ENCODE results near the gene PAQR7. TPM values are rescaled to one million over a fixed set of nuclear protein-coding genes. Genes with fewer than 3 reads are reported as not detected.

Gene PAQR7
- total RNA-seq, 2 donors from 2014 or later: 5.2 to 6.3 TPM

Other genes with a start within 250 kb of the PAQR7 start
- gene SELENON, start 75.5 kb downstream of the PAQR7 start, total RNA-seq: 1 to 10 TPM; 6.6 to 9.6 TPM
- gene MTFR1L, start 55.8 kb downstream of the PAQR7 start, total RNA-seq: 10 to 100 TPM; 29.8 to 37.3 TPM
- gene AUNIP, start 16.3 kb downstream of the PAQR7 start, total RNA-seq: 10 to 100 TPM in 1 of 2 donors, 1 to 10 TPM in 1; 4.2 to 15.1 TPM
- gene STMN1, start 30.7 kb upstream of the PAQR7 start, total RNA-seq: 100 to 1,000 TPM; 142 to 259 TPM
- 10 to 100 TPM; 14.2 to 20.0 TPM for gene PAFAH2, start 122.4 kb upstream of the PAQR7 start, total RNA-seq
- gene EXTL1, start 146.1 kb upstream of the PAQR7 start, total RNA-seq: not detected
- gene SLC30A2, start 170.4 kb upstream of the PAQR7 start, total RNA-seq: not detected
- gene TRIM63, start 191.9 kb upstream of the PAQR7 start, total RNA-seq: not detected
- 1 to 10 TPM; 8.8 to 9.0 TPM for gene PDIK1L, start 236.1 kb upstream of the PAQR7 start, total RNA-seq